Smooth muscle cell of trachea (primary cell): Measurements from ENCODE around the gene PCDHB14. TPM values are rescaled to one million over a fixed set of nuclear protein-coding genes. Genes with fewer than 3 reads are reported as not detected.

ENCODE experiments used
- total RNA-seq: library from RNA; depleted of rRNA; stranded (reverse); fragments of >200 nt; gene quantifications from 2 replicates; pipeline ENCODE4 v1.2.1, GENCODE V29; 2014

PCDHB14 gene
- total RNA-seq: 0.15 and 1.2 TPM in 2 replicates

DNA sequence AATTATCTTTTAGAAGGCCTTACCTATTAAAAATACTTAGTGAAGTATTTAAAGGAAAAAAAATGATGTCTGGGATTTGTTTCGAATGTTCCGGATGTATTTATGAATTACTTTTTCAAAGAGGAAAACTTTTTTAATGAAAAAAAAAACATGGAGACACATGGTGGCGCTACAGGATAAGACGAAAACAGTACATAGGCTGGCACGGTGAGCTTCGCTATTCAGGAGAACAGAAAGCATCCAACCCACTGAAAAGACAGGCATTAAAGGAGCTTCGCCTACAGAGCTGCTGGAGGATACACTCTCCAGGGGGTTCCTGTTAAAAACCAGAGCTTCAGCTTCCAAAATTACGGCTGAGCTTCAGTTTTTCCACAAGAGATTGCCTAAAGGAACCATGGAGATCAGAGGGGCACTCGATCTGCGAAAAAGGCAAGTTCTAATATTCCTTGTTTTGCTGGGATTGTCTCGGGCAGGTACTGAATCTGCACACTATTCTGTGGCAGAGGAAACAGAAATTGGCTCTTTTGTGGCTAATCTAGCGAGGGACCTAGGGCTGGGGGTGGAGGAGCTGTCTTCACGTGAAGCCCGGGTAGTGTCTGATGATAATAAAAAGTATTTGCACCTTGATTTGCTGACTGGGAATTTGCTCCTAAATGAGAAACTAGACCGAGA, at the start of gene PCDHB14:
Gene PCDHB14 (plus strand): TSS at position 232 of the 672 bp plus-strand sequence. CDS start 163 bp downstream, at position 395.

DNA sequence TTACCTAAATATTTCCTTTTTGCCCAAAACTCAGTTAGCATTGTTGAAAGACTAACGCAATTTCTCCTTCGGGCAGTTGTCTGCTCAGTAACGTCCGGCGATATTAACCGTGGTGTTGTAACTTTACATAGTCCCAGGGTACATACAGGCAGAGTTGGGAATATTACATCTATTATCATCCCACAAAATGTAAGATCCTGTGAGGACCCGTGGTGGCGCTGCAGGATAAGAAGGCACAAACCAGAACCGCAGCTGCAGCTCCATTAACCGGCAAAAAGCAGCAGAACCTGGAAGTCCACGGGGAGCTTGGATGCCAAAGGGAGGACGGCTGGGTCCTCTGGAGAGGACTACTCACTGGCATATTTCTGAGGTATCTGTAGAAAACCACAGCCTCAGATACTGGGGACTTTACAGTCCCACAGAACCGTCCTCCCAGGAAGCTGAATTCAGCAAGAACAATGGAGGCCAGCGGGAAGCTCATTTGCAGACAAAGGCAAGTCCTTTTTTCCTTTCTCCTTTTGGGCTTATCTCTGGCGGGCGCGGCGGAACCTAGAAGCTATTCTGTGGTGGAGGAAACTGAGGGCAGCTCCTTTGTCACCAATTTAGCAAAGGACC, 45.5 kb upstream of the PCDHB14 start, which contains the start of gene PCDHB8:
Gene PCDHB8 (plus strand): TSS at position 214 of the 615 bp plus-strand sequence. CDS start 245 bp downstream, at position 459.

DNA sequence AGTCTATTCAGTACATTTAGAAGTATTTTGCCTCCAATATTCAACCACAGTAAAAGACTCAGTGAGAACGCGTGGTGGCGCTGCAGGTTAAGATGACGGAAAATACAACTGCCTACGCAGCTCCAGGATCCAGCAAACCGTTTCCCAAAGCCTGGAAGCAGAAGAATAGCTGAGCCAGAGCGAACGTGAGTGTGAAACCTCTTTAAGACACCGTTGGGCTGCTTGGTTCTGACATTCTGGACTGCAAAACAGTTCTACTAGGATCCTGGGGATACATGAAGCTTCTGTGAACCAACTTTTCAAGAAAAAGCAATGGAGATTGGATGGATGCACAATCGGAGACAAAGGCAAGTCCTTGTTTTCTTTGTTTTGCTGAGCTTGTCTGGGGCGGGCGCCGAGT, 40.9 kb upstream of the PCDHB14 start, which contains the start of gene PCDHB16:
Gene PCDHB16 (plus strand): TSS at position 140 of the 400 bp plus-strand sequence. CDS start 173 bp downstream, at position 313.

DNA sequence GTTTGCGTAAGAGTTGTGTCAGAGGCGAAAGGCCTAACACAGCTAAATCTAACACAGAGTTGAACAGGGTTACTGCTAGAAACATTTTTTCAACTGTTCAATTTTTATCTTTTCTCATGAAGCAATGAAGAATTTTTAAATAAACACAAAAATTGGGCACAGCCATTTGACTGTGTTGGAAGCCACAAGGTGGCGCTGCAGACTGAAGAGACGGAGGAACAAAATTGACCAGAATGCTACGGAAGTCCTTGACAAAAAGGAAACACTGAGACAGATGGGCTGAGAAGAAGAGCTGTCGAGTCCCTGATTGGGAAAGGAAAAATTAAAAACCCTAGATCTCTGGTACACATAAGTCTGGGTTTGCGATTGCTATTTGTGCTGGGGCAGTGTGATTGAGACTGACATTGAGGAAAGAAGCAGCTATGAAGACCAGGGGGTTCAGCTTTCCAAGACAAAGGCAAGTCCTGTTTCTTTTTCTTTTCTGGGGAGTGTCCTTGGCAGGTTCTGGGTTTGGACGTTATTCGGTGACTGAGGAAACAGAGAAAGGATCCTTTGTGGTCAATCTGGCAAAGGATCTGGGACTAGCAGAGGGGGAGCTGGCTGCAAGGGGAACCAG, 36.1 kb upstream of the PCDHB14 start, which contains the start of gene PCDHB9:
Gene PCDHB9 (plus strand): TSS at position 265 of the 616 bp plus-strand sequence. CDS start 158 bp downstream, at position 423.

DNA sequence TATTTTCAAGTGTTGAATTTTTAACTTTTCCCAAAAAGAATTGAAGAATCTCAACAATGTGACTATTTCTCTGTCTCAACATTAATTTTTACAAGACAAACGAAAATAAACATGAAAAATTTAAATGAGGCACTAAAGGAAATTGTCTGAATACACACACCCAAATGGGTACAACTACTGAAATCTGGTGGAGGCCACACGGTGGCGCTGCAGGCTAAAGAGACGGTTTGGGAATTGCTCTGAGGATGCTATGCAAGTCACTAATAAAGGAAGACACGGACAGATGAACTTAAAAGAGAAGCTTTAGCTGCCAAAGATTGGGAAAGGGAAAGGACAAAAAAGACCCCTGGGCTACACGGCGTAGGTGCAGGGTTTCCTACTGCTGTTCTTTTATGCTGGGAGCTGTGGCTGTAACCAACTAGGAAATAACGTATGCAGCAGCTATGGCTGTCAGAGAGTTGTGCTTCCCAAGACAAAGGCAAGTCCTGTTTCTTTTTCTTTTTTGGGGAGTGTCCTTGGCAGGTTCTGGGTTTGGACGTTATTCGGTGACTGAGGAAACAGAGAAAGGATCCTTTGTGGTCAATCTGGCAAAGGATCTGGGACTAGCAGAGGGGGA, 30.9 kb upstream of the PCDHB14 start, which contains the start of gene PCDHB10:
Gene PCDHB10 (plus strand): TSS at position 244 of the 616 bp plus-strand sequence. CDS start 200 bp downstream, at position 444.

DNA sequence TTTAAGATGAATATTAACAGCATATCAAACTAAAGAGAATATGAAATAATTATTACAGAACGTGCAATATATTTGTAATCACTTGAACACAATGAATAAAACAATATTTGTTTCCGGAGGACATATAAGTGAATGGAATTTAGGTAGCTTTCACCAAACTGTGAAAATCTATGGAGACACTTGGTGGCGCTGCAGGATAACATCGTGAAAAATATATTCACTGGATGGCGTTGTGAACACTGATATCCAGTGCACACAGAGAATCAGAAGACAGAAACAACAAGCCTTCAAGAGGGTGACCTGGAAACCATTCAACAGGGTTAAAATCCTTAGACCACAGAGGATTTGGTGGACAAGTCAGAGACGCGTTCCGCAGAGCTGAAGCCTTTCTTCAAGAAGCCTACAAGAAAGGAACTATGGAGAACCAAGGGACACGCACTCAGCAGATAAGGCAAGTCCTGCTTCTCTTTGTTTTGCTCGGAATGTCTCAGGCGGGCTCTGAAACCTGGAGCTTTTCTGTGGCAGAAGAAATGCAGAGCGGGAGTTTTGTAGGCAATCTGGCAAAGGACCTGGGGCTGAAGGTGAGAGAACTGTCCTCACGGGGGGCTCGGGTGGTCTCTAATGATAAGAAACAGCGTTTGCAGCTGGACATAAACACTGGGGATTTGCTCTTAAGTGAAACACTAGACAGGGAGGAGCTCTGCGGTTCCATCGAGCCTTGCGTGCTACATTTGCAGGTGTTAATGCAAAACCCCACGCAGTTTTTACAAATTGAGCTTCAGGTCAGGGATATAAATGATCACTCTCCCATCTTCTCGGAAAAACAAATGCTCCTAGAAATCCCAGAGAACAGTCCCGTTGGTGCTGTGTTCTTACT, 23.5 kb upstream of the PCDHB14 start, which contains the start of gene PCDHB11:
Gene PCDHB11 (plus strand): TSS at position 269 of the 877 bp plus-strand sequence. CDS start 148 bp downstream, at position 417.

DNA sequence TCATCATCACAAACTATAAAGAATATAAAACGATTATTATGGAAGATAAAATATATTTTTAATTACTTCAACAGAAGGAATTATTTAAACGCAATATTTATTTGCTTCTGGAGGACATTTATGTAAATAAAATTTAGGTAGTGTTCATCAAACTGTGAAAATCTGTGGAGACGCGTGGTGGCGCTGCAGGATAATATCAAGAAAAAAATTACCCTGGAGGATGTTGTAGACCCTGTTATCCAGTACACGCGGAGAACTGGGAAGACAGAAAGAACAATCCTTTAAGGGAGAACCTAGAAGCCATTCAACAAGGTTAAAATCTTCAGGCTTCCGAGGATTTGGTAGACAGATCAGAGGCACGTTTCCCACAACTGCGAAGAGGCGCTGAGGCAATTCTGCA, 14.7 kb upstream of the PCDHB14 start, which contains the start of gene PCDHB12:
Gene PCDHB12 (plus strand): TSS at position 242 of the 400 bp plus-strand sequence. CDS start 189 bp downstream, outside the sequence.

DNA sequence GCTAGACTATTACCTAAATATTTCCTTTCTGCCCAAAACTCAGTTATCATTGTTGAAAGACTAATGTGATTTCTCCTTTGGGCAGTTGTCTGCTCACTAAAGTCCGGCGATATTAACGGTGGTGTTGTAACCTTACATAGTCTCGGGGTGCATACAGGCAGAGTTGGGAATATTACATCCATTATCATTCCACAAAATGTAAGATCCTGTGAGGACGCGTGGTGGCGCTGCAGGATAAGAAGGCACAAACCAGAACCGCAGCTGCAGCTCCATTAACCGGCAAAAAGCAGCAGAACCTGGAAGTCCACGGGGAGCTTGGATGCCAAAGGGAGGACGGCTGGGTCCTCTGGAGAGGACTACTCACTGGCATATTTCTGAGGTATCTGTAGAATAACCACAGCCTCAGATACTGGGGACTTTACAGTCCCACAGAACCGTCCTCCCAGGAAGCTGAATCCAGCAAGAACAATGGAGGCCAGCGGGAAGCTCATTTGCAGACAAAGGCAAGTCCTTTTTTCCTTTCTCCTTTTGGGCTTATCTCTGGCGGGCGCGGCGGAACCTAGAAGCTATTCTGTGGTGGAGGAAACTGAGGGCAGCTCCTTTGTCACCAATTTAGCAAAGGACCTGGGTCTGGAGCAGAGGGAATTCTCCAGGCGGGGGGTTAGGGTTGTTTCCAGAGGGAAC, 9.3 kb upstream of the PCDHB14 start, which contains the start of gene PCDHB13:
Gene PCDHB13 (plus strand): TSS at position 264 of the 684 bp plus-strand sequence. CDS start 205 bp downstream, at position 469.

DNA sequence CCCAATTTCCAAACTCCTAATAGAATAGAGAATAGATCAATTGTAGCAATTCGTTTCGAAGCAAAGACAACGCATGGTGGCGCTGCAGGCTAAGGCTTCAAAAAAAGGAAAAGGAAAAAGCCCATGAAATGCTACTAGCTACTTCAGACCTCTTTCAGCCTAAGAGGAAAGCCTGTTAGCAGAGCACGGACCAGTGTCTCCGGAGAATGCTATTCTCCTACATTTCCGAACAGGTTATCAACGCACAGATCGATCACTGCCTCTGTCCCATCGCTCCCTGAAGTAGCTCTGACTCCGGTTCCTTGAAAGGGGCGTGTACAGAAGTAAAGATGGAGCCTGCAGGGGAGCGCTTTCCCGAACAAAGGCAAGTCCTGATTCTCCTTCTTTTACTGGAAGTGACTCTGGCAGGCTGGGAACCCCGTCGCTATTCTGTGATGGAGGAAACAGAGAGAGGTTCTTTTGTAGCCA, 22.1 kb downstream of the PCDHB14 start, which contains the start of gene PCDHB15:
Gene PCDHB15 (plus strand): TSS at position 146 of the 468 bp plus-strand sequence. CDS start 184 bp downstream, at position 330.

Other genes with a start within 250 kb of the PCDHB14 start
- gene PCDHB1, start 172.0 kb upstream of the PCDHB14 start, total RNA-seq: not detected in 2 replicates
- 0.58 and 3.0 TPM in 2 replicates for gene PCDHB2, start 128.7 kb upstream of the PCDHB14 start, total RNA-seq
- gene PCDHB3, start 122.9 kb upstream of the PCDHB14 start, total RNA-seq: 0.29 and 0.50 TPM in 2 replicates
- 0.15 and 0.17 TPM in 2 replicates for gene PCDHB4, start 101.5 kb upstream of the PCDHB14 start, total RNA-seq
- gene PCDHB5, start 88.1 kb upstream of the PCDHB14 start, total RNA-seq: 0.29 and 1.3 TPM in 2 replicates
- 0.33 TPM in 1 of 2 replicates, not detected in the other for gene PCDHB6, start 73.3 kb upstream of the PCDHB14 start, total RNA-seq
- gene PCDHB7, start 50.7 kb upstream of the PCDHB14 start, total RNA-seq: under 0.01 and 0.66 TPM in 2 replicates
- gene PCDHB8, start 45.6 kb upstream of the PCDHB14 start, total RNA-seq: 0.50 TPM in 1 of 2 replicates, not detected in the other
- 0.15 and 0.50 TPM in 2 replicates for gene PCDHB16, start 41.0 kb upstream of the PCDHB14 start, total RNA-seq
- under 0.01 and 0.17 TPM in 2 replicates for gene PCDHB9, start 36.2 kb upstream of the PCDHB14 start, total RNA-seq
- gene PCDHB10, start 31.0 kb upstream of the PCDHB14 start, total RNA-seq: 0.15 and 0.66 TPM in 2 replicates
- 0.50 TPM in 1 of 2 replicates, not detected in the other for gene PCDHB11, start 23.7 kb upstream of the PCDHB14 start, total RNA-seq
- 0.15 and 0.33 TPM in 2 replicates for gene PCDHB12, start 14.6 kb upstream of the PCDHB14 start, total RNA-seq
- gene PCDHB13, start 9.4 kb upstream of the PCDHB14 start, total RNA-seq: under 0.01 and 1.3 TPM in 2 replicates
- under 0.01 and 0.66 TPM in 2 replicates for gene PCDHB15, start 22.1 kb downstream of the PCDHB14 start, total RNA-seq
- gene SLC25A2, start 80.7 kb downstream of the PCDHB14 start, total RNA-seq: 0.50 and 1.0 TPM in 2 replicates
- 70.8 and 74.8 TPM in 2 replicates for gene TAF7, start 97.4 kb downstream of the PCDHB14 start, total RNA-seq
- 1.3 and 2.3 TPM in 2 replicates for gene PCDHGA1, start 107.2 kb downstream of the PCDHB14 start, total RNA-seq
- gene PCDHGA2, start 115.4 kb downstream of the PCDHB14 start, total RNA-seq: 3.3 and 6.6 TPM in 2 replicates
- 1.3 and 2.6 TPM in 2 replicates for gene PCDHGA3, start 120.5 kb downstream of the PCDHB14 start, total RNA-seq
- 4.4 and 4.5 TPM in 2 replicates for gene PCDHGB1, start 126.8 kb downstream of the PCDHB14 start, total RNA-seq
- 8.9 and 11.1 TPM in 2 replicates for gene PCDHGA4, start 131.7 kb downstream of the PCDHB14 start, total RNA-seq
- 5.1 TPM in 2 replicates for gene PCDHGB2, start 136.7 kb downstream of the PCDHB14 start, total RNA-seq
- gene PCDHGA5, start 140.8 kb downstream of the PCDHB14 start, total RNA-seq: 2.8 and 3.5 TPM in 2 replicates
- gene PCDHGB3, start 146.9 kb downstream of the PCDHB14 start, total RNA-seq: 7.1 and 9.4 TPM in 2 replicates
- gene PCDHGA6, start 150.5 kb downstream of the PCDHB14 start, total RNA-seq: 4.8 and 6.3 TPM in 2 replicates
- 5.4 and 8.4 TPM in 2 replicates for gene PCDHGA7, start 159.4 kb downstream of the PCDHB14 start, total RNA-seq
- 21.5 and 38.4 TPM in 2 replicates for gene PCDHGB4, start 164.4 kb downstream of the PCDHB14 start, total RNA-seq
- 3.9 and 5.6 TPM in 2 replicates for gene PCDHGA8, start 169.3 kb downstream of the PCDHB14 start, total RNA-seq
- gene PCDHGB5, start 174.6 kb downstream of the PCDHB14 start, total RNA-seq: 27.9 and 40.4 TPM in 2 replicates
- 7.4 and 8.0 TPM in 2 replicates for gene PCDHGA9, start 179.4 kb downstream of the PCDHB14 start, total RNA-seq
- gene PCDHGB6, start 184.7 kb downstream of the PCDHB14 start, total RNA-seq: 5.1 and 6.5 TPM in 2 replicates
- 13.8 and 14.7 TPM in 2 replicates for gene PCDHGA10, start 189.6 kb downstream of the PCDHB14 start, total RNA-seq
- 15.7 and 16.4 TPM in 2 replicates for gene PCDHGB7, start 194.3 kb downstream of the PCDHB14 start, total RNA-seq
- gene PCDHGA11, start 197.7 kb downstream of the PCDHB14 start, total RNA-seq: 23.0 and 26.9 TPM in 2 replicates
- gene PCDHGA12, start 207.2 kb downstream of the PCDHB14 start, total RNA-seq: 26.0 and 35.4 TPM in 2 replicates